Hepatocyte (in vitro differentiated cells): Measurements from ENCODE around the gene CCDC187. TPM values are rescaled to one million over a fixed set of nuclear protein-coding genes. Genes with fewer than 3 reads are reported as not detected.

Experiments used
- DNase-seq: peaks from one replicate; pipeline ENCODE4 v3.0.0-alpha.2; 2016; ENCODE audit warnings: low spot score
- H2AFZ ChIP-seq: fragments of 200-600 bp; sonication (generic); 2 replicates; pipeline ENCODE4 v1.6.0; 2016; ENCODE audit warnings: antibody characterized with exemption, mild to moderate bottlenecking
- H3K27ac ChIP-seq: fragments of 200-600 bp; sonication (generic); 2 replicates; pipeline ENCODE4 v1.5.1; 2016; ENCODE audit warnings: mild to moderate bottlenecking
- H3K27me3 ChIP-seq: fragments of 200-600 bp; sonication (generic); 2 replicates; pipeline ENCODE4 v1.6.1; 2016
- H3K36me3 ChIP-seq: fragments of 200-600 bp; sonication (generic); replicated peaks from 2 replicates; pipeline ENCODE4 v1.5.1; 2016; ENCODE audit warnings: low read depth; ENCODE audit not compliant: insufficient read depth
- H3K4me1 ChIP-seq: fragments of 200-600 bp; sonication (generic); 2 replicates; pipeline ENCODE4 v1.5.1; 2016; ENCODE audit warnings: mild to moderate bottlenecking, moderate library complexity; ENCODE audit not compliant: insufficient read depth
- H3K4me2 ChIP-seq: fragments of 200-600 bp; sonication (generic); 2 replicates; pipeline ENCODE4 v1.6.0; 2016
- H3K4me3 ChIP-seq: fragments of 200-600 bp; sonication (generic); 2 replicates; pipeline ENCODE4 v1.5.1; 2016; ENCODE audit warnings: mild to moderate bottlenecking
- H3K79me2 ChIP-seq: fragments of 200-600 bp; sonication (generic); 2 replicates; pipeline ENCODE4 v1.6.0; 2017; ENCODE audit warnings: mild to moderate bottlenecking
- H3K9me2 ChIP-seq: fragments of 200-600 bp; sonication (generic); replicated peaks from 2 replicates; pipeline ENCODE4 v1.6.0; 2017; ENCODE audit warnings: mild to moderate bottlenecking; ENCODE audit not compliant: insufficient read depth
- H3K9me3 ChIP-seq: fragments of 200-600 bp; sonication (generic); 2 replicates; pipeline ENCODE4 v1.5.1; 2016; ENCODE audit warnings: low read depth, mild to moderate bottlenecking
- H4K20me1 ChIP-seq: fragments of 200-600 bp; sonication (generic); 2 replicates; pipeline ENCODE4 v1.6.0; 2016; ENCODE audit warnings: mild to moderate bottlenecking; ENCODE audit not compliant: insufficient read depth, poor library complexity, severe bottlenecking
- EZH2 ChIP-seq: fragments of 200-600 bp; sonication (generic); IDR thresholded peaks from 2 replicates; pipeline ENCODE4 v1.6.1; 2016; ENCODE audit warnings: antibody characterized with exemption, mild to moderate bottlenecking, borderline replicate concordance
- EZH2phosphoT487 ChIP-seq: fragments of 200-600 bp; sonication (generic); IDR thresholded peaks from one replicate; pipeline ENCODE4 v1.6.1; 2018; ENCODE audit warnings: antibody characterized with exemption, mild to moderate bottlenecking, low read depth, moderate library complexity; ENCODE audit not compliant: unreplicated experiment, severe bottlenecking
- WGBS: methylation state at CpG from one replicate; pipeline ENCODE4 v1.1.6; 2016; ENCODE audit warnings: low lambda C conversion rate; ENCODE audit errors: missing lambda C conversion rate; 5-methylcytosine and 5-hydroxymethylcytosine counted together
- polyA plus RNA-seq: library from polyadenylated mRNA; unstranded; fragments of >200 nt; fragmentation: Nextera tagmentation; extraction: Ambion mirVana; gene quantifications from 2 replicates; pipeline ENCODE4 v1.2.1, GENCODE V29; 2016
- total RNA-seq: library from RNA; depleted of rRNA; stranded (reverse); fragments of >200 nt; gene quantifications from 2 replicates; pipeline ENCODE4 v1.2.3, GENCODE V29; 2014
- TF ChIP-seq, protein P1 (sequence below): fragments of 200-600 bp; sonication (generic); IDR thresholded peaks from 2 replicates; pipeline ENCODE4 v1.5.1; 2016; ENCODE audit warnings: antibody characterized with exemption, mild to moderate bottlenecking; ENCODE audit not compliant: poor library complexity

Gene CCDC187
- total and polyA plus RNA-seq, 2 experiments from 2014 or later = 0.60 to 0.75 TPM

- H3K9me3 ChIP-seq = no peaks in the 10 kb centered on the region
- no peak overlapping the region for H3K4me3 ChIP-seq
- H3K79me2 ChIP-seq = no peaks in the 10 kb centered on the region
- DNase-seq = no peak
- no peaks in the 10 kb centered on the region for H3K9me2 ChIP-seq
- WGBS = 84% methylated on average over 10 of the region's 10 CpGs
- H4K20me1 ChIP-seq = no peaks in the 10 kb centered on the region
- H3K4me1 ChIP-seq = no peaks in the 10 kb centered on the region
- no peak overlapping the region for H2AFZ ChIP-seq
- H3K27ac ChIP-seq = peak overlapping the region; percentile 48
- TF ChIP-seq EZH2phosphoT487 = no peak
- no peak for TF ChIP-seq EZH2
- TF ChIP-seq, protein P1, sequence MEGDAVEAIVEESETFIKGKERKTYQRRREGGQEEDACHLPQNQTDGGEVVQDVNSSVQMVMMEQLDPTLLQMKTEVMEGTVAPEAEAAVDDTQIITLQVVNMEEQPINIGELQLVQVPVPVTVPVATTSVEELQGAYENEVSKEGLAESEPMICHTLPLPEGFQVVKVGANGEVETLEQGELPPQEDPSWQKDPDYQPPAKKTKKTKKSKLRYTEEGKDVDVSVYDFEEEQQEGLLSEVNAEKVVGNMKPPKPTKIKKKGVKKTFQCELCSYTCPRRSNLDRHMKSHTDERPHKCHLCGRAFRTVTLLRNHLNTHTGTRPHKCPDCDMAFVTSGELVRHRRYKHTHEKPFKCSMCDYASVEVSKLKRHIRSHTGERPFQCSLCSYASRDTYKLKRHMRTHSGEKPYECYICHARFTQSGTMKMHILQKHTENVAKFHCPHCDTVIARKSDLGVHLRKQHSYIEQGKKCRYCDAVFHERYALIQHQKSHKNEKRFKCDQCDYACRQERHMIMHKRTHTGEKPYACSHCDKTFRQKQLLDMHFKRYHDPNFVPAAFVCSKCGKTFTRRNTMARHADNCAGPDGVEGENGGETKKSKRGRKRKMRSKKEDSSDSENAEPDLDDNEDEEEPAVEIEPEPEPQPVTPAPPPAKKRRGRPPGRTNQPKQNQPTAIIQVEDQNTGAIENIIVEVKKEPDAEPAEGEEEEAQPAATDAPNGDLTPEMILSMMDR = no peak
- H3K36me3 ChIP-seq = no peaks in the 10 kb centered on the region
- no peaks in the 10 kb centered on the region for H3K27me3 ChIP-seq
- H3K4me2 ChIP-seq = peak overlapping the region; percentile 60
Observed at GRCh38 chr9:136312009-136312375, 8.1 kb upstream of the CCDC187 start.

DNA sequence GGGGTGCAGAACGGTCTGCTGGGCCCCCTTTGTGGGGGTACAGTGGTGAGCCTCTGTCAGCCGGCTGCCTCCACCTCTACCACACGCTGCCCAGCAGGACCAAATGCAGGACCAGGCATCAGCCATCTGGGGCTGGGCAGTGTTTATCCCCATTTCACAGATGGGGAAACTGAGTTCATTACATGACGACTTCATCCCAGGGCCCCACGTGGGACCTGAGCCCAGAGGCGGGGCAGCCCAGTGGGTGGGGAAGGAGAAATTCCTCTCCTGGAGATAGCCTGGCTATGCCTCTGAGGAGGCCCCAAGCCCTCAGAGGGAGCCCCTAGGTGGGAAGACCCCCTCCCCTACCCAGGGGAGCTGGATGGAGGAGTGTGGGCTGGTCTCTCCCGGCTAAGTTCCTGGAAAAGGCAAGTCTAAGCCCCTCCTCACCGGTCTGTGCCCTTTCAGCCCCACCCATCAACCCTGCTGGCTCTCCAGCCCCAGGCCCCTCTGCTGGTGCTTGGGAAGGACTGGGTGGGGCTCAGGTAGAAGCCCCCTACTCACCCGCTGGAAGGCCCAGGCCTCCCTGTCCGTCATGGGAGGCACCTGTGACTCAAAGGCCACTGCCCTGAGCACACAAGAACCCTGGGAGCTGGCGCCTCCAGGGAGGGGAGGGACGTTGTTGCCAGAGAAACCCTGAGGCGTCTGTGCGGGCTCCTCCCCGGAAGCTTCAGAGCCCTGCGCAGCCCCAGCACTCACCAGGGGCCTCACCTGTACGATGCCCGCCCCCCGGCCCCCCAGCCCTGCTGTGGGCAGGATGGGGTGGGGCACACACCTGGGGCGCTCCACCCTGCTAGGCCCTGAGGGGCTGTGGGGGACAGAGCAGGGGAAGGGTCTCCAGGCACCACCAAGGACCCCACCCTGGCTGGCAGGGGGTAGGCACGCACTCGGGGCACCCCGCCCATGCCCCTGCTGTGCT lies 7.4 kb upstream of the CCDC187 start:
- Histone ChIP-seq H3K9me2 (no peaks in the 10 kb centered on the region), H2AFZ (no peak overlapping the region), H4K20me1 (no peaks in the 10 kb centered on the region), H3K27ac (peak overlapping the region; percentile 75), H3K36me3 (no peaks in the 10 kb centered on the region), H3K27me3 (no peaks in the 10 kb centered on the region), H3K4me1 (no peaks in the 10 kb centered on the region), H3K4me2 (peak overlapping the region; percentile 60), H3K9me3 (no peaks in the 10 kb centered on the region), H3K4me3 (no peak overlapping the region), H3K79me2 (no peaks in the 10 kb centered on the region)
- DNase-seq = peak; percentile 84
- 76% methylated on average over 16 of the region's 23 CpGs for WGBS
- TF ChIP-seq EZH2 (no peak), EZH2phosphoT487 (no peak)
- TF ChIP-seq, protein P1 = no peak

- H3K4me3 ChIP-seq = no peak overlapping the region
- no peaks in the 10 kb centered on the region for H3K9me2 ChIP-seq
- no peaks in the 10 kb centered on the region for H3K4me1 ChIP-seq
- WGBS = 84% methylated on average over 28 of the region's 28 CpGs
- peak overlapping the region; percentile 60 for H3K4me2 ChIP-seq
- no peaks in the 10 kb centered on the region for H4K20me1 ChIP-seq
- H3K27me3 ChIP-seq = no peaks in the 10 kb centered on the region
- H2AFZ ChIP-seq = no peak overlapping the region
- H3K36me3 ChIP-seq = no peaks in the 10 kb centered on the region
- TF ChIP-seq EZH2 = no peak
- TF ChIP-seq EZH2phosphoT487 = no peak
- TF ChIP-seq, protein P1 = no peak
- no peaks in the 10 kb centered on the region for H3K79me2 ChIP-seq
- peak overlapping the region; percentile 75 for H3K27ac ChIP-seq
- no peaks in the 10 kb centered on the region for H3K9me3 ChIP-seq
- peak; percentile 55 for DNase-seq
Observed at GRCh38 chr9:136310273-136311030, 6.6 kb upstream of the CCDC187 start.
